ENCODE results near the gene ZNF197. TPM values are rescaled to one million over a fixed set of nuclear protein-coding genes. Genes with fewer than 3 reads are reported as not detected.
"Not testable (repeated sequence)": the region's sequence is repeated elsewhere in the genome, so short reads cannot be mapped to it uniquely, and the experiment has no call there.

The ZNF197 gene
- total and polyA plus RNA-seq, 2 of the 8 experiments (the other 6 are each of a cell fraction or from before 2014, with no cell fraction given) = 3.9 to 16.8 TPM

GRCh38 chr3:44579749-44580148, 45.1 kb upstream of the ZNF197 start:
- H2BK5ac ChIP-seq (ENCODE audit: low read depth, low read length); H3K56ac ChIP-seq (replicated peaks; ENCODE audit: insufficient read length, low read depth, low read length); H4K20me1 ChIP-seq (replicated peaks in 1 of 2; ENCODE audit: control insufficient read depth in 1 of 2, insufficient read depth in 2 of 2, low read length in 2 of 2); H3K79me1 ChIP-seq (ENCODE audit: low read depth, low read length); H2AK5ac ChIP-seq (ENCODE audit: low read depth, low read length); H4K8ac ChIP-seq (ENCODE audit: extremely low read depth, insufficient read depth, low read length); H2BK12ac ChIP-seq (ENCODE audit: low read depth, low read length); H2AFZ ChIP-seq (ENCODE audit: low read length); H2BK15ac ChIP-seq (ENCODE audit: low read length); H3K4me1 ChIP-seq (replicated peaks in 1 of 4; ENCODE audit: control insufficient read depth in 3 of 4, insufficient read depth in 4 of 4, low read length in 3 of 4); H3K9ac ChIP-seq (replicated peaks in 1 of 4; ENCODE audit: extremely low read depth in 1 of 4, low read depth in 3 of 4, low read length in 3 of 4); H2BK120ac ChIP-seq (replicated peaks; ENCODE audit: low read depth, low read length); H3K18ac ChIP-seq (ENCODE audit: extremely low read depth, low read length); H3K4me2 ChIP-seq (ENCODE audit: insufficient read depth in 1 of 2, low read depth in 2 of 2, low read length in 2 of 2); H4K91ac ChIP-seq (replicated peaks; ENCODE audit: insufficient read length, low read length); H3K9me3 ChIP-seq (ENCODE audit: insufficient read depth in 2 of 2, low read depth in 1 of 2, low read length in 1 of 2); H3K79me2 ChIP-seq (ENCODE audit: control insufficient read depth in 1 of 2, insufficient read depth in 2 of 2, low read length in 2 of 2); DNase-seq (ENCODE audit: low read depth in 1 of 2, low spot score in 2 of 2); H3K14ac ChIP-seq (ENCODE audit: insufficient read length); POLR2A ChIA-PET (ENCODE audit: partially characterized antibody); H3K27ac ChIP-seq (ENCODE audit: low read depth, low read length); H2BK20ac ChIP-seq (ENCODE audit: low read length); H3K27me3 ChIP-seq (replicated peaks in 1 of 4; ENCODE audit: control insufficient read depth in 3 of 4, extremely low read depth in 1 of 4, insufficient read depth in 3 of 4, low read length in 3 of 4); H3K4ac ChIP-seq (replicated peaks; ENCODE audit: insufficient read length, low read depth, low read length); H3K23ac ChIP-seq (ENCODE audit: insufficient read length); H3K4me3 ChIP-seq (ENCODE audit: extremely low read depth in 1 of 4, insufficient read depth in 2 of 4, low read depth in 3 of 4, low read length in 4 of 4); FAIRE-seq; H3K23me2 ChIP-seq (ENCODE audit: low read depth, low read length); H4K5ac ChIP-seq (ENCODE audit: insufficient read length, low read depth, low read length); CTCF ChIA-PET (ENCODE audit: partially characterized antibody): not testable (repeated sequence)
- peaks cover 0 to 11% (median 0%) of the 10 kb centered on the region in 4 experiments; a peak in 2 of 8 replicates for H3K36me3 ChIP-seq (ENCODE audit: control insufficient read depth in 2 of 4, insufficient read depth in 4 of 4, low read length in 3 of 4)
- 93% methylated on average over 10 of the region's 15 CpGs; no CpG with 5 or more reads in 1 of the 2 experiments for WGBS, 2 experiments (ENCODE audit: extremely low coverage in 1 of 2, insufficient coverage in 1 of 2, insufficient read length in 1 of 2, insufficient replicate concordance in 2 of 2, low coverage in 1 of 2, low lambda C conversion rate in 2 of 2, missing lambda C conversion rate in 1 of 2)

GRCh38 chr3:44580971-44581370, 43.9 kb upstream of the ZNF197 start:
- 86% methylated on average over 62 of the region's 62 CpGs; no CpG with 5 or more reads in 1 of the 2 experiments for WGBS, 2 experiments (ENCODE audit: extremely low coverage in 1 of 2, insufficient coverage in 1 of 2, insufficient read length in 1 of 2, insufficient replicate concordance in 2 of 2, low coverage in 1 of 2, low lambda C conversion rate in 2 of 2, missing lambda C conversion rate in 1 of 2)
- H3K79me1 ChIP-seq (ENCODE audit: low read depth, low read length); H3K14ac ChIP-seq (ENCODE audit: insufficient read length); H3K23ac ChIP-seq (ENCODE audit: insufficient read length); H2AFZ ChIP-seq (ENCODE audit: low read length); H3K4me2 ChIP-seq (ENCODE audit: insufficient read depth in 1 of 2, low read depth in 2 of 2, low read length in 2 of 2); FAIRE-seq; H3K9ac ChIP-seq (replicated peaks in 1 of 4; ENCODE audit: extremely low read depth in 1 of 4, low read depth in 3 of 4, low read length in 3 of 4); CTCF ChIA-PET (ENCODE audit: partially characterized antibody); H3K27ac ChIP-seq (ENCODE audit: low read depth, low read length); H3K27me3 ChIP-seq (replicated peaks in 1 of 4; ENCODE audit: control insufficient read depth in 3 of 4, extremely low read depth in 1 of 4, insufficient read depth in 3 of 4, low read length in 3 of 4); H3K23me2 ChIP-seq (ENCODE audit: low read depth, low read length); H4K91ac ChIP-seq (replicated peaks; ENCODE audit: insufficient read length, low read length); H3K79me2 ChIP-seq (ENCODE audit: control insufficient read depth in 1 of 2, insufficient read depth in 2 of 2, low read length in 2 of 2); H3K18ac ChIP-seq (ENCODE audit: extremely low read depth, low read length); H2BK12ac ChIP-seq (ENCODE audit: low read depth, low read length); H4K5ac ChIP-seq (ENCODE audit: insufficient read length, low read depth, low read length); H2AK5ac ChIP-seq (ENCODE audit: low read depth, low read length); DNase-seq (ENCODE audit: low read depth in 1 of 2, low spot score in 2 of 2); H2BK15ac ChIP-seq (ENCODE audit: low read length); H3K4ac ChIP-seq (replicated peaks; ENCODE audit: insufficient read length, low read depth, low read length); H3K4me1 ChIP-seq (replicated peaks in 1 of 4; ENCODE audit: control insufficient read depth in 3 of 4, insufficient read depth in 4 of 4, low read length in 3 of 4); H3K4me3 ChIP-seq (ENCODE audit: extremely low read depth in 1 of 4, insufficient read depth in 2 of 4, low read depth in 3 of 4, low read length in 4 of 4); H4K20me1 ChIP-seq (replicated peaks in 1 of 2; ENCODE audit: control insufficient read depth in 1 of 2, insufficient read depth in 2 of 2, low read length in 2 of 2); H2BK20ac ChIP-seq (ENCODE audit: low read length); H3K9me3 ChIP-seq (ENCODE audit: insufficient read depth in 2 of 2, low read depth in 1 of 2, low read length in 1 of 2); H2BK5ac ChIP-seq (ENCODE audit: low read depth, low read length); H2BK120ac ChIP-seq (replicated peaks; ENCODE audit: low read depth, low read length); H3K56ac ChIP-seq (replicated peaks; ENCODE audit: insufficient read length, low read depth, low read length); H4K8ac ChIP-seq (ENCODE audit: extremely low read depth, insufficient read depth, low read length): not testable (repeated sequence)
- POLR2A ChIA-PET (ENCODE audit: partially characterized antibody) = interaction anchor here (1.3 kb wide), 1 partner anchor 16 kb away, joined by 3 read pairs; no protein-coding TSS in a partner anchor
- peaks cover 0 to 11% (median 0%) of the 10 kb centered on the region in 4 experiments; a peak in 3 of 8 replicates for H3K36me3 ChIP-seq (ENCODE audit: control insufficient read depth in 2 of 4, insufficient read depth in 4 of 4, low read length in 3 of 4)
